Activated CD8-positive, alpha-beta memory T cell treated with anti-CD3 and anti-CD28 coated beads for 1 hour (primary cell): ENCODE measurements around the gene SHC4.
"Not testable (repeated sequence)": the region's sequence is repeated elsewhere in the genome, so short reads cannot be mapped to it uniquely, and the experiment has no call there.

Experiments
- DNase-seq, 2 donors: peaks; one replicate each; pipeline ENCODE4 v3.0.0-alpha.2; 2020; ENCODE audit warnings: low read depth in 1 of 2; ENCODE audit errors: extremely low read depth in 1 of 2

The SHC4 gene

GRCh38 chr15:48925714-48926223, 38.0 kb downstream of the SHC4 start:
- DNase-seq = no peak

- no peak for DNase-seq
Observed at GRCh38 chr15:48924528-48925393, 39.0 kb downstream of the SHC4 start.

DNA sequence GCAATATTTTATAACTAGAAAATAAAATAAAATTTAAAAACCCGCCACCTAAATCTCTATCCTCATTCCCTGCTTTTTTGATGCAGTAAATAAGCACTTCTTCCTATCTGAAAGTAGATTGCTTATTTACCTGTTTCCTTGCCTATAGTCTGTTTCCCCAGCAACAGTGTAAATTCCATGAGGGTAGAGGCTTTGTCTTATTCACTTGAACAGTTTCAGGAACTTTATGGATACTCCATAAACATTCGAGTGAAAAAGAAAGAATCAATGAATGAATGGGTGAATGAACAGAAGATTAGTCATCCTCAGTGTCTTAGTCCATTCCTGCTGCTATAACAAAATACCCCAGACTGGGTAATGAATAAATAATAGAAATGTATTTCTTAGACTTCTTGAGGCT, 41.7 kb downstream of the SHC4 start:
- no peak for DNase-seq

DNA sequence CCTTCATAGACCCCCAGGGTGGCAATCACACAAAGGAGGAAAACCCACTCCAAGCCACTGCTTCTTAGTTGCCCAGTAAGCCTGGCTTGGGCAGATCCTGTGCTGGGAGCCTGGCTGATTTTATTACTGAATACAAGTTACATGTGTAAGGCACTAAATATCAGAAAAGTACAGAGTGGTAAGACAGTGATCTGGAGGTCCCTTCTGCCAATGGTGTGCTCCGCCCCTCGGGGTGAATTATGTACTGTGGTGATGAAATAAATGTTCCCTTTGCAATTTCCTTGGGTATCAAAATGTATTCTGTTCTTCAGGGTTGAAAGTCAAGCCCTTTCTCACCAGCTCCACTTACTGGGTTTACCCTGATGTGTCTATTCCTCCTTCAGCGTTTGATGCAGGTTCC, 47.0 kb downstream of the SHC4 start:
- DNase-seq = no peak

DNA sequence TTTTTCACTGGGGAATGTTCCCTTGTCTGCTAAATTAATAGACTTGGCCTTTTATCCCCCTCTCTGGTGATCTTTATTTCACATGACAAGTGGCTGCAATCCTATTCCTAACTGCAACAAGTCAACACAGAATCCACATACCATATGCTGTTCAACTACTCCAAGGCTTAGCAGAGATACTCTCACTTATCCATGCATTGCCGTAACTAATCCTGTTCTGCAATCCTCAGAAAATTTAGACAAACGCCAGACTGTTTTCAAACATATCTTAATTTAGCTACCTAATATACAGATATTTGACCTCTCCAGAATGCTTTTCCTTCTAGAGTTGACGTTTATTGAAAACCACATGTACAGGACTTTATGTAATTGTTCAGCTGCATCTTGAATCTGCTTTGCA, 47.9 kb downstream of the SHC4 start:
- no peak for DNase-seq

- DNase-seq = no peak
Observed at GRCh38 chr15:48914717-48915116, 49.0 kb downstream of the SHC4 start.

- no peak for DNase-seq
Observed at GRCh38 chr15:48913141-48913540, 50.6 kb downstream of the SHC4 start.

DNA sequence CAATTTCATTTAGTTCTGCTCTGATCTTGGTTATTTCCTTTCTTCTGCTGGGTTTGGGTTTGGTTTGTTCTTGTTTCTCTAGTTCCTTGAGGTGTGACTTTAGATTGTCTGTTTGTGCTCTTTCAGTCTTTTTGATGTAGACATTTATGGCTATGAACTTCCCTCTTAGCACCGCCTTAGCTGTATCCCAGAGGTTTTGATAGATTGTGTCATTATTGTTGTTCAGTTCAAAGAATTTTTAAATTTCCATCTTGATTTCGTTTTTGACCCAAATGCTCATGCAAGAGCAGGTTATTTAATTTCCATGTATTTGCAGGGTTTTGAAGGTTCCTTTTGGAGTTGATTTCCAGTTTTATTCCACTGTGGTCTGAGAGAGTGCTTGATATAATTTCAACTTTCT, 53.2 kb downstream of the SHC4 start:
- DNase-seq = not testable (repeated sequence)

DNA sequence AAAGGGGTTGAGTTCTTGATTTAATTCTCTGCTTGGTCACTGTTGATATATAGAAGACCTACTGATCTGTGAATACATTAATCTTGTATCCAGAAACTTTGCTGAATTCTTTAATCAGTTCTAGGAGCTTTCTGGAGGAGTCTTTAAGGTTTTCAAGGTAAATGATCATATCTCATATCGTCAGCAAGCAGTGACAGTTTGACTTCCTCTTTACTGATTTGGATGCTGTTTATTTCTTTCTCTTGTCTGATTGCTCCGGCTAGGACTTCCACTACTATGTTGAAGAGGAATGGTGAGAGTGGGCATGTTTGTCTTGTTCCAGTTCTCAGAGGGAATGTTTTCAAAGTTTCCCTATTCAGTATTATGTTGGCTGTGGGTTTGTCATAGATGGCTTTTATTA, 54.4 kb downstream of the SHC4 start:
- DNase-seq = not testable (repeated sequence)

DNA sequence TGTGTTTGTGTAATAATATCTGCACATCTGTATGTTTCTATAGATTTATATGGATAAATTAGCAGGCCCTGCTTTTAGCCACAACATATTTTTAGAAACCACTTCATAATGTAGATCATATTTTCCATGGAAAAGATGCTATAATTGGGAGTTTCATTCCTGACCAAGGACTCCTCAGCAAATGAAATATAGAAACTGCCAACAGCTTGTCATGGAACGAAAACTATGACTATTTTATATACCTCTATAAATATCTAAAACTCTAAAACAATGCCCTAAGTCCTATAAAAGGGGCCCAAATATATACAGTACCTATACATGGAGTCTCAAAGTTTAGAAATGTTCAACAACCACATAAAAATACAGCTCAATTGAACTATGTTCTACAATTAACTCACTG, 57.9 kb downstream of the SHC4 start:
- DNase-seq = no peak

DNA sequence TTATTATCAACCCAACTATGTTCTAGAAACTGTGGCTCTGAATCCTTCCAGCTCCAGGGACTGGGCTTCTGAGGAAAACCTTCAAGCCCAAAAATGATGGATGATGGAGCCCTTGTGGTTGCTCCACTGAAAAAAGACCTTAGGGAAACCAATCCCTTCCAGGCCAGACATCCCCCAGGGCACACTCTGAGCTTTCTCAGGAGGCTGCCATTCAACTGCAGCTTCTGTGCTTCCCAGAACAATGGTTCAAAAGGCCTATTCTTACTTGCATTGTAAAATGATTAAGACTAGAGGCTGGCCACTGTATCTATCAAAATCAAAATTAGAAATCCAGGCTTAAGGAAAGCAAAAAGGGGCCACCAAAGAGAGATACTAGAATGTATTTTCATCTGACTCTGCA, 58.5 kb downstream of the SHC4 start:
- DNase-seq = no peak

DNA sequence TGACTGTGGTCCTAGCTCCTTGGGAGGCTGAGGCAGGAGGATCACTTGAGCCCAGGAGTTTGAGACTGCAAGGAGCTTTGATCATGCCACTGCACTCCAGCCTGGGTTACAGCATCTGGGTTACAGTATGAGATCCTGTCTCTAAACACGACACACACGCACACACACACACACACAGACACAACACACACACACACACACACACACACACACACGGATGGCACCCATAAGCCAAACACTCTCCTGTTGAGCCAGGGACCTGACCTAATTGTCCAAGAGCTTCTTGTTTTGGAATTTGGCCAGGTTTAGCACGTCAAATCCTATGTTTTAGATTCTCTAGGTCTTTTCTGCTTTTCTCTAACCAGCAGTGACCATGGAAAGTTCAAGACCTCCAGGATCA, 59.0 kb downstream of the SHC4 start:
- DNase-seq = no peak

GRCh38 chr15:48899793-48900192, 63.9 kb downstream of the SHC4 start:
- DNase-seq = no peak

- DNase-seq = no peak
Observed at GRCh38 chr15:48898446-48898845, 65.3 kb downstream of the SHC4 start.

DNA sequence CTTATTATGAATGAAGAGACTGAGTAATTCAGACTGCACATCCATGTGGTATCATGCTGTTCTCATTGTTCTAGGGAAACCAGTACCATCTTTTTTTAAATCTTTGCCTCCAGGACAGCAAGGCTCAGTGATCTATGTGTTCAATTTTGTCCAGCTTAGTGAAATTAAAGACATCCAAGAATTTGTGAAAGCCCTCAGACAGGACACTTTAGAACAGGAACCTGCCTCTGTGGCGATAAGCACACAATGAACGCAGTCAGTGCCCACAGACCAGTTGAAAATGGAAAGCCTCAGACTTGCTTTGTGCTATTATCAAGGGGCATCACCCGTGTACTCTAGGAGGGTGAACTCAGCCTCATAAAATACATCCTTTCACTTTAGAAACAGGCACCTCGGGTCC, 65.7 kb downstream of the SHC4 start:
- DNase-seq = no peak

DNA sequence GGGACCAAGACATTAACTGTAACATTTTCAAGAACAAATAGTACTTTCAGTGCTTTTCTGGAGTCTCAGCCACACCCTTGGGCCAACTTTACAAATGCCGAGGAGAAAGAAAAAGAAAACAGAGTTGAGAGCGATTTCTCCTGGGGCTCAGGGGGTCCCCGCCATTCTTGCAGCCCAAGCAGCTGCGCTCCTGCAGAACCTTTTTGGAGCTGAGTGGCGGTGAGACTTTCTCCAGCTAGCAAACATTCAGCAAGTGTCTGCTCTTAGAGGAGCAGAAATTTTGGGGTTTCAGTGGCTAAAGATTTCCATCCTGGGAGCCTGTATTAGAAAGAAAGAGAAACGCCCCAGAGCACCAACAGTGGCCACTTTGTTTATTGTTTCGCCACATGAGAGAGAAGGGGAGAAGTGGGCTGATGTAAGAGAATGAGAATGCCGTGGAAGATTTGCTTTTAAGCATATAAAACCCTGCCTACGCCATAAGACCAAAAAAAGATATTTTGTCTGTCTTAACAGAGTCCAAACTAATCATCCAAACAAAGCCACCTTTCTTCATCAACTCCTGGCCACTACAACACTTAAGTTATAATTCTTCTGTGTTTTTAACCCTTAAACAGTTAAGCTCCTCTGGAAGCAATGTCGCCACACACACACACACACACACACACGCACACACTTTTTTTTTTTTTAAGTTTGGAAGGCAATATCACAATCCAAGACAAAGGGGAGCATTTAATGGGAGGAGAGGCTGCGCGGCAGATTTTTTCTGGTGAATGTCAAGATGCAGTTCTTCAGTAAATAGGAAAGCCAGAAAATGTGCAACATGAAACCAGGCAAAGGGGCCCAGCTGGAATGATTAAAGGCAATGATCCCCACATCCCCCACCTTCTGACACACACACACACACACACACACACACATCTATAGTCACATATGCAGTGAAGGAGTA, 66.6 kb downstream of the SHC4 start:
- DNase-seq = no peak

DNA sequence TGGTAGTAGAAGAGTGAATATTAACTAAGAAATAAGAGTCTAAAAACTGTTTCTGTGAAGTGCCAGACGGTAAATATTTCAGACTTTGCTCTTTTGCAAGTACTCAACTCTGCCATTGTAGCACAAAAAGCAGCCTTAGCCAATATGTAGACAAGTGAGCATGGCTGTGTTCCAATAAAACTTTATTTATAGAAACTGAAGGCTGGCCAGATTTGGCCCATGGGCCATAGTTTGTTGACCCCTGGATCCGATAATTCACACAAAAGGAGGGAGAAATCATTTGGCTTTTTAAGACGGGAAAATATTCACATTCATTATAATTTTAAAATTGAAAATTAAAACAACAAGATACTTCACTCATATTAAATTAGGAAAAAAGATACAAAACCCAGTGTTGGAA, 70.4 kb downstream of the SHC4 start:
- DNase-seq = no peak

GRCh38 chr15:48891232-48891765, 72.4 kb downstream of the SHC4 start:
- DNase-seq = no peak

DNA sequence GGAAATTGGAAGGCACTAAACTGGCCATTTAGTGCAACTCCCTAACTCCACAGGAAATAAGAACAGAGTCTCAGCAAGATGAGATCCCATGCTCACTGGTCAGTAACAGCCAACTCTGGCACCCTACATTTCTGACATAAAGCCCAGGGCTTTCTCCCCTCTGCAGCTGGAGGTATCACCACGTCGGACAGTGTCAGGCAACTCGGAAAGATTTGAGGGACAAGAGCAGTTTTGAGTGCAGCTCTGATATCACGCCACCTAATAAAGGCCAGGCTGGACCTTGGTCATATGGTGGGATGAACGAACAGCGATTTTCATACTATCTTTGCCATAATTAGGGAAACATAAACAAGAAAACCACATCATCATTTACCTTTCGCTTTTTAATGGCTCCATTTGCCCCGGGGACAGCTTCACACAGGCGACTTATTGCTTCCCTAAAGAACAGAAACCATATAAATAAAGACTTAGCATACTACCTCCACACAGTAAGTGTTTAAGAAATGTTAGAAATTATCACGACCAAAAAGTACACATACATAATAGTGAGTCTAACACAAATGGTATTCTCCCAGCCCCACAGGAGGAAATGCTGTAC, 73.2 kb downstream of the SHC4 start:
- DNase-seq = no peak

- no peak for DNase-seq
Observed at GRCh38 chr15:48889925-48890324, 73.8 kb downstream of the SHC4 start.

DNA sequence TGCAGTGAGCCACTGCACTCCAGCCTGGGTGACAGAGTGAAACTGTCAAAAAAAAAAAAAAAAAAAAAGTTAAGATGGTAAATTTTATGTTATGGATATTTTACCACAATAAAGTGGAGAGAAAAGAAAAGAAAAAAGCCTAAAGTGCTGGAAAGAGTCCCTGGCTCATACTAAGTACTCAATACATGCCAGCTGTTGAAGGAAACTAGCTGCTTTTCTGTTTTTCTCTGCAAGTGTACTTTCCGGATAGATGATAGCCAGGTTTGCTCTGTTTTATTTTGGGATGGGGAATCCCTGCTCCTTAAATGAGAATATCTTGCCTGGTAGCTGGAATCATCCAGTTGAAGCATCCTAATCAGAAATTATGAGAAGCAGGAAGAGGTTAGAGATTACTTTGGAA, 74.9 kb downstream of the SHC4 start:
- no peak for DNase-seq
